Neural crest cell (in vitro differentiated cells): ENCODE measurements around the gene GABRG3. TPM values are rescaled to one million over a fixed set of nuclear protein-coding genes. Genes with fewer than 3 reads are reported as not detected.

Experiments
- DNase-seq: peaks from one replicate; pipeline ENCODE4 v3.0.0; 2021; ENCODE audit warnings: low read depth, mixed read lengths, low spot score
- H3K27ac Mint-ChIP-seq: one replicate; pipeline ENCODE4 v1.8.0; 2021; ENCODE audit warnings: mild to moderate bottlenecking, mixed read lengths; ENCODE audit not compliant: unreplicated experiment
- H3K27me3 Mint-ChIP-seq: 2 replicates; pipeline ENCODE4 v1.8.0; 2021; ENCODE audit warnings: low read depth, mild to moderate bottlenecking, mixed read lengths
- H3K36me3 Mint-ChIP-seq: 2 replicates; pipeline ENCODE4 v1.8.0; 2021; ENCODE audit warnings: low read depth, mild to moderate bottlenecking, mixed read lengths
- H3K4me1 Mint-ChIP-seq: 2 replicates; pipeline ENCODE4 v1.8.0; 2021; ENCODE audit warnings: mixed read lengths
- H3K4me3 Mint-ChIP-seq: one replicate; pipeline ENCODE4 v1.8.0; 2021; ENCODE audit warnings: mild to moderate bottlenecking, mixed read lengths
- H3K9me3 Mint-ChIP-seq: 2 replicates; pipeline ENCODE4 v1.8.0; 2021; ENCODE audit warnings: mixed read lengths
- total RNA-seq: library from RNA; stranded (reverse); gene quantifications from 2 replicates; pipeline ENCODE4 v1.2.1, GENCODE V29; 2021
- TF ChIP-seq, protein P1 (sequence below): fragments of 200-600 bp; sonication (generic); conservative IDR thresholded peaks from 2 replicates; pipeline ENCODE4 v1.5.0; 2021; ENCODE audit warnings: antibody characterized with exemption, mild to moderate bottlenecking

Gene GABRG3
- total RNA-seq, 1 donor from 2014 or later = 4.5 TPM

DNA sequence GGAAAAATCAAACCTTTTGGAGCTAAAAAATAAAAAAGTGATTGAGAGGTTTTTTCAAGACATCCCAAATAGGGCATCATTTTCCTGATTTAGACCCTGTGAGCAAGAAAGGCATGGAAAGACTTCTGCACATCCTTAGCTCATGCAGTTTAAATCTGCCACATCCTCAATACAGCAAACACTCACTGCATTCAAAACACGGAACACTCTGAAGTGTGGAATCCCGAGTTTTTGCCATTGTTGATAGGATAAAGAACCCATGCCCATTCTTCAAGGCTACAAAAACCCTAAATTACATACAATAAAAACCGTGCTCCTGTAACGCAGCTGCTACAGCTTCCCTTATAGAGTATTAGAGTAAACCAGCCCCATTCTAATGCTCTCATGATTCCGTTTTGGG is 346.8 kb downstream of the GABRG3 start:
- peaks cover 8% of the 10 kb centered on the region for H3K4me1 Mint-ChIP-seq
- H3K4me3 Mint-ChIP-seq = no peak overlapping the region
- TF ChIP-seq, protein P1, sequence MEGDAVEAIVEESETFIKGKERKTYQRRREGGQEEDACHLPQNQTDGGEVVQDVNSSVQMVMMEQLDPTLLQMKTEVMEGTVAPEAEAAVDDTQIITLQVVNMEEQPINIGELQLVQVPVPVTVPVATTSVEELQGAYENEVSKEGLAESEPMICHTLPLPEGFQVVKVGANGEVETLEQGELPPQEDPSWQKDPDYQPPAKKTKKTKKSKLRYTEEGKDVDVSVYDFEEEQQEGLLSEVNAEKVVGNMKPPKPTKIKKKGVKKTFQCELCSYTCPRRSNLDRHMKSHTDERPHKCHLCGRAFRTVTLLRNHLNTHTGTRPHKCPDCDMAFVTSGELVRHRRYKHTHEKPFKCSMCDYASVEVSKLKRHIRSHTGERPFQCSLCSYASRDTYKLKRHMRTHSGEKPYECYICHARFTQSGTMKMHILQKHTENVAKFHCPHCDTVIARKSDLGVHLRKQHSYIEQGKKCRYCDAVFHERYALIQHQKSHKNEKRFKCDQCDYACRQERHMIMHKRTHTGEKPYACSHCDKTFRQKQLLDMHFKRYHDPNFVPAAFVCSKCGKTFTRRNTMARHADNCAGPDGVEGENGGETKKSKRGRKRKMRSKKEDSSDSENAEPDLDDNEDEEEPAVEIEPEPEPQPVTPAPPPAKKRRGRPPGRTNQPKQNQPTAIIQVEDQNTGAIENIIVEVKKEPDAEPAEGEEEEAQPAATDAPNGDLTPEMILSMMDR = no peak
- H3K9me3 Mint-ChIP-seq = no peaks in the 10 kb centered on the region
- H3K27ac Mint-ChIP-seq = no peak overlapping the region
- H3K36me3 Mint-ChIP-seq = no peaks in the 10 kb centered on the region
- no peaks in the 10 kb centered on the region for H3K27me3 Mint-ChIP-seq
- DNase-seq = no peak

- Mint-ChIP-seq H3K4me3 (no peak overlapping the region), H3K36me3 (no peaks in the 10 kb centered on the region), H3K27ac (no peak overlapping the region), H3K4me1 (peaks cover 5% of the 10 kb centered on the region), H3K9me3 (no peaks in the 10 kb centered on the region), H3K27me3 (no peaks in the 10 kb centered on the region)
- DNase-seq = no peak
- TF ChIP-seq, protein P1 = no peak
Observed at GRCh38 chr15:27323801-27324200, 352.8 kb downstream of the GABRG3 start.

DNA sequence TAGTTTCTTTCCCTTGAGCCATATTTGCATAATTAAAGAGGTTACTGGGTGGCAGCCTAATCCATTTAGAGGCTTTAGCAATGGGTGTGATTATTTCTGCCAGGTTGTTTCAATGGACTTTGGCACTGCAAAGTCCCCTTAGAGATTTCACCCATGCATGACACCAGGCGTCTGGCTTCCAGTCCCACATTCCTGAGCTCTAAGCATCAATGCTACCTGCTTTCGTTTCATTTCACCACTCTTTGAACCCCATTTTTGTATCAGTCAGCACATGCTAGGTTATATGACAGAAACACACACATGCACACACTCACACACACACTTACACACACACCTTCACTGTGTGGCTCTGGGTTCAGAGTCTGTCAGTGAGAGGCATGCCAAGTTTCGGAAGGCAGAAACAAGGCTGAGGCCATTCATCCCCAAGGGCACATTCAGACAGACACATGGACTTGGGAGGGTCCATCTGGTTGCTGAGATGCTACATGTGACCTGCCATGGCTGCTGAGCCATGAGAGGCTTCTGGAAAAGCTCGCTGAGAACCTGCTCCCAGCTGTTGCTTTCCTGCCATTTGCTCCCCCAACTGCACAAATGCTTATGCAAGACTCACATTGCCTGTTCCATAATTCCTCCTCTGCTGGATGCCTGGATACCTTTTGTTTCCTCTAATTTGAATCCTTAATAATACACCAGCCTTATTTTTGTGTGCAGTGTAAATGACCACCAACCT is 354.1 kb downstream of the GABRG3 start:
- DNase-seq = no peak
- Mint-ChIP-seq H3K27ac (no peak overlapping the region), H3K36me3 (no peaks in the 10 kb centered on the region)

GRCh38 chr15:27327467-27328025 is 356.6 kb downstream of the GABRG3 start:
- TF ChIP-seq, protein P1 = no peak
- Mint-ChIP-seq H3K4me3 (no peak overlapping the region), H3K27me3 (no peaks in the 10 kb centered on the region), H3K9me3 (no peaks in the 10 kb centered on the region), H3K36me3 (no peaks in the 10 kb centered on the region), H3K27ac (no peak overlapping the region), H3K4me1 (peaks cover 5% of the 10 kb centered on the region)
- no peak for DNase-seq

More for the DNA sequence above, 354.1 kb downstream of the GABRG3 start:
- no peak overlapping the region for H3K4me3 Mint-ChIP-seq
- no peaks in the 10 kb centered on the region for H3K27me3 Mint-ChIP-seq
- TF ChIP-seq, protein P1 = no peak
- H3K9me3 Mint-ChIP-seq = no peaks in the 10 kb centered on the region
- H3K4me1 Mint-ChIP-seq = peaks cover 5% of the 10 kb centered on the region

DNA sequence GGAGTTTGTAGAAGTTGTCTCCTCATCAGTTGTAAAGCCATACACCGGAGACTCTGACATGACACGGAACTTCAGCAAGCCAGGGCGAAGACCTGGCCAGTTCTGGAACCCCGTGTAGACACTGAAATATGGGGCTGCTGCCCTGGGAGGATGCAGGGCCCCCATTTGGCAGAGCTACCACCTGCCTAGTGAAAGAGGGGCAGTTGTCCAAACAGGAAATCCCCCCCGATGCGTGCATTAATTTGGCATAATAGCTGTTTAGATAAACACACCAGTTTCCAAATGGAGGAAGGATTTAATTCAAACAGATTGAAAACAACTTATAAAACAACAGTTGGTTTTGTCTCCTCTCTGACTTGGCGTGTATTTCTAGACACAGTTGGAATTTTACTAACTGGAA is 357.2 kb downstream of the GABRG3 start:
- Mint-ChIP-seq H3K4me1 (peaks cover 5% of the 10 kb centered on the region), H3K27ac (no peak overlapping the region), H3K4me3 (no peak overlapping the region), H3K27me3 (no peaks in the 10 kb centered on the region), H3K36me3 (no peaks in the 10 kb centered on the region), H3K9me3 (no peaks in the 10 kb centered on the region)
- DNase-seq = no peak
- TF ChIP-seq, protein P1 = no peak
